HepG2 (cell line): ENCODE data around the gene EDN2.

Experiments
- CTCF ChIP-seq: sonication (generic); formaldehyde crosslinking; IDR thresholded peaks from 2 replicates; pipeline ENCODE4 v1.5.0; 2020; ENCODE audit warnings: mild to moderate bottlenecking, missing genetic modification reagents, moderate library complexity
- E2F2 ChIP-seq: sonication (generic); formaldehyde crosslinking; IDR thresholded peaks from 2 replicates; pipeline ENCODE4 v1.4.0; 2020; ENCODE audit warnings: missing genetic modification reagents, borderline replicate concordance
- FOSL2 ChIP-seq: sonication (generic); formaldehyde crosslinking; IDR thresholded peaks from 2 replicates; pipeline ENCODE4 v1.4.0; 2020; ENCODE audit warnings: missing genetic modification reagents
- HCFC1 ChIP-seq: fragments of 150-350 bp; IDR thresholded peaks from 2 replicates; pipeline ENCODE4 v1.6.1; 2014; ENCODE audit warnings: low read depth, low read length
- HNRNPL ChIP-seq: fragments of 200-400 bp; formaldehyde crosslinking; IDR thresholded peaks from 2 replicates; pipeline ENCODE4 v1.6.1; 2017; ENCODE audit warnings: mild to moderate bottlenecking, low read depth, low read length
- KLF16 ChIP-seq, 2 experiments: sonication (generic) in 1 of 2; formaldehyde crosslinking in 1 of 2; IDR thresholded peaks; 2 replicates each; pipeline versions ENCODE4 v1.6.1 to v1.8.0; 2016 to 2023; ENCODE audit warnings: missing genetic modification reagents in 2 of 2, missing compliant biosample characterization in 1 of 2
- MYC ChIP-seq: sonication (generic); formaldehyde crosslinking; IDR thresholded peaks from 2 replicates; pipeline ENCODE4 v1.9.0; 2021; ENCODE audit warnings: missing genetic modification reagents, borderline replicate concordance
- NKX3-1 ChIP-seq: sonication (generic); formaldehyde crosslinking; IDR thresholded peaks from 2 replicates; pipeline ENCODE4 v1.5.0; 2020; ENCODE audit warnings: missing genetic modification reagents
- PBX3 ChIP-seq: sonication (generic); formaldehyde crosslinking; IDR thresholded peaks from 2 replicates; pipeline ENCODE4 v1.8.1; 2023; ENCODE audit warnings: missing genetic modification reagents, inconsistent platforms, borderline replicate concordance
- ZNF557 ChIP-seq: sonication (generic); formaldehyde crosslinking; IDR thresholded peaks from 2 replicates; pipeline ENCODE4 v1.4.0; 2020; ENCODE audit warnings: missing genetic modification reagents

GRCh38 chr1:41533016-41533730, 48.7 kb upstream of the EDN2 start:
- TF ChIP-seq FOSL2 (CRISPR knock-in tag) (no peak), CTCF (CRISPR knock-in tag) (no peak), HCFC1 (no peak), KLF16 (CRISPR knock-in tag; IDR thresholded peaks at IDR 0.05) (no peak), HNRNPL (no peak), NKX3-1 (CRISPR knock-in tag) (no peak), ZNF557 (CRISPR knock-in tag) (no peak), MYC (no peak), PBX3 (CRISPR knock-in tag) (no peak), E2F2 (CRISPR knock-in tag) (no peak)
